NB4 (cell line): ENCODE results near the gene ARID1B.

Experiments
- POLR2A ChIP-seq: IDR thresholded peaks from 2 replicates; pipeline ENCODE4 v1.6.1; 2011; ENCODE audit warnings: mild to moderate bottlenecking; ENCODE audit not compliant: insufficient read length; ENCODE audit errors: extremely low read depth
- TF ChIP-seq, protein P1 (sequence below): IDR thresholded peaks from one replicate; pipeline ENCODE4 v1.5.1; 2012; ENCODE audit warnings: low read depth, low read length
- TF ChIP-seq, protein P2 (sequence below): IDR thresholded peaks from 2 replicates; pipeline ENCODE4 v1.6.1; 2011; ENCODE audit warnings: low read depth, low read length

DNA sequence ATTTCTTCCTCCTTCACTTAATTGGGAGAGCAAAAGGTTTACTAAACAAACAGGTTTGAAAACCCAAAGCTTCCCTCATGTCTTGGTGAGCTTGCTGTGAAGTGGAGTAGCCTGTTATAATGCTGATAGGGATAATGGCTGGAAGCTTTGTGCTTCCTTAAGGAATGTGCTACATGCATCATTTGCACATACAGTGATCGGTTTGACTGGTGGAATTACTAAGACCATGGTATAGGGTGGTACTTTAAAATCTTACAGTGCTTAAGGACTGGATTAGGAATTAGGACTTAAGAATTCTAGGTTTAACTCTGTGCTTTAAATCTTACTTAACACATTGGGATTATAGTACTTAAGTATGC is 75.7 kb downstream of the ARID1B start:
- TF ChIP-seq, protein P1, sequence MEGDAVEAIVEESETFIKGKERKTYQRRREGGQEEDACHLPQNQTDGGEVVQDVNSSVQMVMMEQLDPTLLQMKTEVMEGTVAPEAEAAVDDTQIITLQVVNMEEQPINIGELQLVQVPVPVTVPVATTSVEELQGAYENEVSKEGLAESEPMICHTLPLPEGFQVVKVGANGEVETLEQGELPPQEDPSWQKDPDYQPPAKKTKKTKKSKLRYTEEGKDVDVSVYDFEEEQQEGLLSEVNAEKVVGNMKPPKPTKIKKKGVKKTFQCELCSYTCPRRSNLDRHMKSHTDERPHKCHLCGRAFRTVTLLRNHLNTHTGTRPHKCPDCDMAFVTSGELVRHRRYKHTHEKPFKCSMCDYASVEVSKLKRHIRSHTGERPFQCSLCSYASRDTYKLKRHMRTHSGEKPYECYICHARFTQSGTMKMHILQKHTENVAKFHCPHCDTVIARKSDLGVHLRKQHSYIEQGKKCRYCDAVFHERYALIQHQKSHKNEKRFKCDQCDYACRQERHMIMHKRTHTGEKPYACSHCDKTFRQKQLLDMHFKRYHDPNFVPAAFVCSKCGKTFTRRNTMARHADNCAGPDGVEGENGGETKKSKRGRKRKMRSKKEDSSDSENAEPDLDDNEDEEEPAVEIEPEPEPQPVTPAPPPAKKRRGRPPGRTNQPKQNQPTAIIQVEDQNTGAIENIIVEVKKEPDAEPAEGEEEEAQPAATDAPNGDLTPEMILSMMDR: no peak
- no peak for TF ChIP-seq POLR2A
- TF ChIP-seq, protein P2, sequence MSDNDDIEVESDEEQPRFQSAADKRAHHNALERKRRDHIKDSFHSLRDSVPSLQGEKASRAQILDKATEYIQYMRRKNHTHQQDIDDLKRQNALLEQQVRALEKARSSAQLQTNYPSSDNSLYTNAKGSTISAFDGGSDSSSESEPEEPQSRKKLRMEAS: no peak
